GM12865 (cell line): ENCODE measurements around the gene LMCD1.

Experiments
- DNase-seq: peaks from one replicate; pipeline ENCODE4 v3.0.0; 2010; ENCODE audit warnings: low read depth
- H3K4me3 ChIP-seq: 2 replicates; pipeline ENCODE4 v1.5.1; 2011; ENCODE audit warnings: mild to moderate bottlenecking, low read depth, low read length, control low read depth
- TF ChIP-seq, protein P1 (sequence below): IDR thresholded peaks from 2 replicates; pipeline ENCODE4 v1.5.1; 2011; ENCODE audit warnings: low read length, control low read depth, low read depth, inconsistent platforms; ENCODE audit not compliant: insufficient read depth; ENCODE audit errors: missing control alignments

The LMCD1 gene

DNA sequence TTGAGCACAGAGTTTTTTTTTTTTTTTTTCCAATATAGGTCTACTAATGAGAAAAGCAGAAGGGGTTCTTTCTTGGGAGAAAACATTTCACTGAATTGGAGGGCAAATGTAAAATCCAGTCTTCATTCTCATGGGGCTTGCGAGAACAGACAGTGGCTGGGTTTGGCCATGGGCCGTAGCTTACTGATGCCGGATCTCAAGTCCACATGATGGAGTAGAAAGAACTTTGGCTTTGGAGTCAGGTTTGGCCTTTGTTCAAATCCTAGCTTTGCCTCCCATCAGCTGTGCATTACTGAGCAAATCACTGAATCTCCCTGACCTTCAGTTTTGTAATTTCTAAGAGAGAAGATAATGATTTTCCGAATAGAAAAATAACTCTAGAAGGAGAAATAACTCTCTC lies 59.7 kb downstream of the LMCD1 start:
- DNase-seq: no peak
- TF ChIP-seq, protein P1, sequence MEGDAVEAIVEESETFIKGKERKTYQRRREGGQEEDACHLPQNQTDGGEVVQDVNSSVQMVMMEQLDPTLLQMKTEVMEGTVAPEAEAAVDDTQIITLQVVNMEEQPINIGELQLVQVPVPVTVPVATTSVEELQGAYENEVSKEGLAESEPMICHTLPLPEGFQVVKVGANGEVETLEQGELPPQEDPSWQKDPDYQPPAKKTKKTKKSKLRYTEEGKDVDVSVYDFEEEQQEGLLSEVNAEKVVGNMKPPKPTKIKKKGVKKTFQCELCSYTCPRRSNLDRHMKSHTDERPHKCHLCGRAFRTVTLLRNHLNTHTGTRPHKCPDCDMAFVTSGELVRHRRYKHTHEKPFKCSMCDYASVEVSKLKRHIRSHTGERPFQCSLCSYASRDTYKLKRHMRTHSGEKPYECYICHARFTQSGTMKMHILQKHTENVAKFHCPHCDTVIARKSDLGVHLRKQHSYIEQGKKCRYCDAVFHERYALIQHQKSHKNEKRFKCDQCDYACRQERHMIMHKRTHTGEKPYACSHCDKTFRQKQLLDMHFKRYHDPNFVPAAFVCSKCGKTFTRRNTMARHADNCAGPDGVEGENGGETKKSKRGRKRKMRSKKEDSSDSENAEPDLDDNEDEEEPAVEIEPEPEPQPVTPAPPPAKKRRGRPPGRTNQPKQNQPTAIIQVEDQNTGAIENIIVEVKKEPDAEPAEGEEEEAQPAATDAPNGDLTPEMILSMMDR: no peak
- H3K4me3 ChIP-seq: no peak overlapping the region

- no peak overlapping the region for H3K4me3 ChIP-seq
- TF ChIP-seq, protein P1: no peak
- no peak for DNase-seq
Measured at GRCh38 chr3:8562081-8562595, 60.5 kb downstream of the LMCD1 start.

GRCh38 chr3:8563146-8563545 lies 61.5 kb downstream of the LMCD1 start:
- TF ChIP-seq, protein P1: no peak
- H3K4me3 ChIP-seq: no peak overlapping the region
- no peak for DNase-seq

- no peak for DNase-seq
- H3K4me3 ChIP-seq: no peak overlapping the region
- TF ChIP-seq, protein P1: no peak
Measured at GRCh38 chr3:8563597-8563996, 62.0 kb downstream of the LMCD1 start.

DNA sequence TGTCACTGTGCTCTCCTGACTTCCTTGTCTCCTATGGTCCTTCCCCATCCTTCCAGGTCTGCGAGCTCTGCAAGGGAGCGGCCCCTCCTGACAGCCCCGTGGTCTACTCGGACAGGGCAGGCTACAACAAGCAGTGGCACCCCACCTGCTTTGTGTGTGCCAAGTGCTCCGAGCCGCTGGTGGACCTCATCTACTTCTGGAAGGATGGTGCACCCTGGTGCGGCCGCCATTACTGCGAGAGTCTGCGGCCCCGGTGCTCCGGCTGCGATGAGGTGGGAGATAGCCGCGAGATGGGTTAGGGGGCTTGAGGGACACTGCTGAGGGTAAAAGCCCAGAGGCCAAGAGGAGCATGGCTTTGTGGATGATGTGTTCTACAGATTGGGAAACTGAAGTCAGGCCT lies 63.8 kb downstream of the LMCD1 start:
- TF ChIP-seq, protein P1: no peak
- no peak for DNase-seq
- no peak overlapping the region for H3K4me3 ChIP-seq

- H3K4me3 ChIP-seq: no peak overlapping the region
- DNase-seq: no peak
- TF ChIP-seq, protein P1: no peak
Measured at GRCh38 chr3:8567784-8568575, 66.4 kb downstream of the LMCD1 start.

DNA sequence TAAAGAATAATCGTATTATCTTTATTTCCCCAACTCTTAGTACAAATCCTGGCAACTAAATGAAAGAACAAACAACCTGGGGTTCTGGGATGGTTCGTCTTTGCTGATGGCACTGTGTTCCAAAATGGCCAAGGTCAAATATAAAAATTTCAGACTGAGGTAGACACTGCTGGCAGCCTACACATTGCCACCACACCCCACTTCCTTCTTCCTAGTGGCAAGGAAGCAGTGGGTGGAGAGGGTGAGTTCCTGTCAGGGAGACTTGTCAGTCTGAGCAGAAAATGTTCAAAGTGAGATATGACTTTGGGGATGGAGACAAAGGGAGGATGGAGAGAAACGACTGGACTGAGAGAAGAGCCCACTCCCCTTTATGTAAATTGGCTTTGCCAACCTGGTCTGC lies 69.6 kb downstream of the LMCD1 start:
- DNase-seq: no peak
- no peak overlapping the region for H3K4me3 ChIP-seq
- TF ChIP-seq, protein P1: no peak
